ENCODE data around the gene HERC2.
"Not testable (repeated sequence)": the region's sequence is repeated elsewhere in the genome, so short reads cannot be mapped to it uniquely, and the experiment has no call there.

- not testable (repeated sequence) for TF ChIP-seq EZH2 (IDR thresholded peaks at IDR 0.05; ENCODE audit: borderline replicate concordance, low read depth, low read length, severe bottlenecking); POLR2A (IDR thresholded peaks at IDR 0.05; ENCODE audit: low read depth, low read length); POLR2AphosphoS5 (IDR thresholded peaks at IDR 0.05; ENCODE audit: insufficient read depth, low read depth, low read length); FOS (IDR thresholded peaks at IDR 0.05; ENCODE audit: borderline replicate concordance, insufficient read depth, low read length); MAX (IDR thresholded peaks at IDR 0.05; ENCODE audit: insufficient read depth, insufficient read length); MYC (IDR thresholded peaks at IDR 0.05; ENCODE audit: low read depth, low read length); JUN (IDR thresholded peaks at IDR 0.05; ENCODE audit: borderline replicate concordance, insufficient read depth, insufficient read length, low read depth)
- TF ChIP-seq, protein P1, sequence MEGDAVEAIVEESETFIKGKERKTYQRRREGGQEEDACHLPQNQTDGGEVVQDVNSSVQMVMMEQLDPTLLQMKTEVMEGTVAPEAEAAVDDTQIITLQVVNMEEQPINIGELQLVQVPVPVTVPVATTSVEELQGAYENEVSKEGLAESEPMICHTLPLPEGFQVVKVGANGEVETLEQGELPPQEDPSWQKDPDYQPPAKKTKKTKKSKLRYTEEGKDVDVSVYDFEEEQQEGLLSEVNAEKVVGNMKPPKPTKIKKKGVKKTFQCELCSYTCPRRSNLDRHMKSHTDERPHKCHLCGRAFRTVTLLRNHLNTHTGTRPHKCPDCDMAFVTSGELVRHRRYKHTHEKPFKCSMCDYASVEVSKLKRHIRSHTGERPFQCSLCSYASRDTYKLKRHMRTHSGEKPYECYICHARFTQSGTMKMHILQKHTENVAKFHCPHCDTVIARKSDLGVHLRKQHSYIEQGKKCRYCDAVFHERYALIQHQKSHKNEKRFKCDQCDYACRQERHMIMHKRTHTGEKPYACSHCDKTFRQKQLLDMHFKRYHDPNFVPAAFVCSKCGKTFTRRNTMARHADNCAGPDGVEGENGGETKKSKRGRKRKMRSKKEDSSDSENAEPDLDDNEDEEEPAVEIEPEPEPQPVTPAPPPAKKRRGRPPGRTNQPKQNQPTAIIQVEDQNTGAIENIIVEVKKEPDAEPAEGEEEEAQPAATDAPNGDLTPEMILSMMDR (IDR thresholded peaks at IDR 0.05; ENCODE audit: extremely low read depth in 1 of 2, insufficient read depth in 1 of 2, low read depth in 1 of 2, low read length in 2 of 2): not testable (repeated sequence)
Observed at GRCh38 chr15:28203055-28203828, 118.7 kb downstream of the HERC2 start.
